NB4 (cell line): ENCODE data around the gene CSF3R.

Source experiments
- CTCF ChIP-seq: IDR thresholded peaks from one replicate; pipeline ENCODE4 v1.5.1; 2012; ENCODE audit warnings: low read depth, low read length
- MAX ChIP-seq: IDR thresholded peaks from 2 replicates; pipeline ENCODE4 v1.6.1; 2011; ENCODE audit warnings: low read depth, low read length
- POLR2A ChIP-seq: IDR thresholded peaks from 2 replicates; pipeline ENCODE4 v1.6.1; 2011; ENCODE audit warnings: mild to moderate bottlenecking; ENCODE audit not compliant: insufficient read length; ENCODE audit errors: extremely low read depth

GRCh38 chr1:36463463-36463802 lies 19.3 kb downstream of the CSF3R start:
- TF ChIP-seq CTCF (no peak), POLR2A (no peak), MAX (no peak)
